K562 (cell line): ENCODE data around the gene SPAG7. TPM values are rescaled to one million over a fixed set of nuclear protein-coding genes. Genes with fewer than 3 reads are reported as not detected.

Experiments used
- CBFA2T2 ChIP-seq: fragments of 450-650 bp; conservative IDR thresholded peaks from 2 replicates; pipeline ENCODE4 v1.6.1; 2017; ENCODE audit warnings: mild to moderate bottlenecking
- CBFB ChIP-seq: sonication (generic); formaldehyde crosslinking; IDR thresholded peaks from 2 replicates; pipeline ENCODE4 v1.4.0; 2020; ENCODE audit warnings: mild to moderate bottlenecking, missing genetic modification reagents
- CBX3 ChIP-seq, 2 experiments: IDR thresholded peaks; 1 replicate in 1 of 2; 2 replicates in 1 of 2; pipeline ENCODE4 v1.6.1; 2012; ENCODE audit warnings: inconsistent platforms in 2 of 2, low read length in 2 of 2, borderline replicate concordance in 1 of 2, control low read depth in 1 of 2
- CCNT2 ChIP-seq: IDR thresholded peaks from 2 replicates; pipeline ENCODE4 v1.6.1; 2011; ENCODE audit warnings: borderline replicate concordance, low read depth, mild to moderate bottlenecking, moderate library complexity, mixed read lengths, low read length; ENCODE audit not compliant: insufficient read length; ENCODE audit errors: extremely low read depth
- CTBP1 ChIP-seq: fragments of 450-650 bp; IDR thresholded peaks from 2 replicates; pipeline ENCODE4 v1.6.1; 2016; ENCODE audit warnings: borderline replicate concordance
- DMBX1 ChIP-seq: fragments of 250-450 bp; sonication (Bioruptor Pico); IDR thresholded peaks from 2 replicates; pipeline ENCODE4 v1.8.0; 2022; ENCODE audit warnings: inconsistent platforms, mild to moderate bottlenecking, moderate library complexity, borderline replicate concordance
- ETV6 ChIP-seq, 3 experiments: fragments of 150-350 bp in 1 of 3; sonication (generic) in 1 of 3; formaldehyde crosslinking in 1 of 3; IDR thresholded peaks; 2 replicates each; pipeline versions ENCODE4 v1.6.1 to v1.8.0; 2014 to 2022; ENCODE audit warnings: borderline replicate concordance in 2 of 3, low read depth in 2 of 3, antibody characterized with exemption in 1 of 3, low read length in 1 of 3, mild to moderate bottlenecking in 1 of 3, missing genetic modification reagents in 1 of 3
- HDAC2 ChIP-seq: fragments of 450-650 bp; IDR thresholded peaks from 2 replicates; pipeline ENCODE4 v1.6.1; 2016; ENCODE audit warnings: mild to moderate bottlenecking
- MCM5 ChIP-seq: fragments of 450-650 bp; IDR thresholded peaks from 2 replicates; pipeline ENCODE4 v1.6.1; 2016; ENCODE audit warnings: low read depth
- POLR2H ChIP-seq: IDR thresholded peaks from 2 replicates; pipeline ENCODE4 v1.6.1; 2016; ENCODE audit warnings: missing genetic modification characterization, low read depth, mild to moderate bottlenecking, control low read depth, missing compliant biosample characterization, moderate library complexity
- RAD51 ChIP-seq: fragments of 450-650 bp; IDR thresholded peaks from 2 replicates; pipeline ENCODE4 v1.7.1; 2016; ENCODE audit warnings: low read depth, mild to moderate bottlenecking, borderline replicate concordance
- RBM15 ChIP-seq: fragments of 200-400 bp; formaldehyde crosslinking; IDR thresholded peaks from 2 replicates; pipeline ENCODE4 v1.6.1; 2018; ENCODE audit warnings: mild to moderate bottlenecking, low read length, moderate library complexity; ENCODE audit not compliant: insufficient read depth
- SLC30A9 ChIP-seq: fragments of 250-450 bp; sonication (Bioruptor Pico); IDR thresholded peaks from 2 replicates; pipeline ENCODE4 v1.8.0; 2022; ENCODE audit warnings: mild to moderate bottlenecking, moderate library complexity
- TBP ChIP-seq: optimal IDR thresholded peaks from 2 replicates; pipeline ENCODE3; 2011; ENCODE audit warnings: low read depth, low read length, improper control_type of control experiment
- TEAD2 ChIP-seq: fragments of 450-650 bp; IDR thresholded peaks from 2 replicates; pipeline ENCODE4 v1.6.1; 2016; ENCODE audit warnings: missing genetic modification characterization, control low read depth, missing compliant biosample characterization
- ZBTB17 ChIP-seq: fragments of 450-650 bp; formaldehyde crosslinking; IDR thresholded peaks from 2 replicates; pipeline ENCODE4 v1.4.0; 2020; ENCODE audit warnings: mild to moderate bottlenecking
- ZBTB5 ChIP-seq: fragments of 450-650 bp; IDR thresholded peaks from 2 replicates; pipeline ENCODE4 v1.6.1; 2017; ENCODE audit warnings: antibody characterized with exemption
- ZBTB7A ChIP-seq: IDR thresholded peaks from 2 replicates; pipeline ENCODE4 v1.6.1; 2011; ENCODE audit warnings: low read depth, mild to moderate bottlenecking, low read length, moderate library complexity, borderline replicate concordance; ENCODE audit not compliant: control insufficient read depth
- ZNF717 ChIP-seq: fragments of 250-450 bp; sonication (Bioruptor Pico); IDR thresholded peaks from 2 replicates; pipeline ENCODE4 v1.5.0; 2021
- ZNF766 ChIP-seq: fragments of 200-800 bp; sonication (Bioruptor generic); conservative IDR thresholded peaks from 2 replicates; pipeline ENCODE4 v1.6.1; 2016; ENCODE audit warnings: missing genetic modification characterization, missing compliant biosample characterization
- polyA plus RNA-seq, 8 experiments: library from polyadenylated mRNA; depleted of rRNA in 4 of 8; stranded (reverse) in 5 of 8; unstranded in 3 of 8; fragments of >200 nt; fragmentation: Nextera tagmentation in 2 of 8; fragmentation: Illumina TruSeq in 1 of 8; extraction: Ambion mirVana in 2 of 8; extraction: Trizol in 1 of 8; gene quantifications; 2 replicates each; pipeline versions ENCODE4 v1.2.1 to v1.2.3, GENCODE V29; 2011 to 2014; ENCODE audit warnings: inconsistent platforms in 1 of 8, missing spikeins in 1 of 8
- total RNA-seq, 7 experiments: library from RNA; depleted of rRNA in 6 of 7; stranded (reverse); fragments of >200 nt in 6 of 7; fragmentation: Illumina TruSeq in 2 of 7; extraction: Trizol in 2 of 7; gene quantifications; 2 replicates each; pipeline versions ENCODE4 v1.2.1 to v1.2.3, GENCODE V29; 2011 to 2021; ENCODE audit warnings: low replicate concordance in 1 of 7
- TF ChIP-seq, protein P1 (sequence below), 2 experiments: fragments of 250-450 bp in 1 of 2; fragments of 450-650 bp in 1 of 2; sonication (Bioruptor Pico) in 1 of 2; IDR thresholded peaks; 2 replicates each; pipeline versions ENCODE4 v1.6.1 to v1.8.0; 2016 to 2021; ENCODE audit warnings: mild to moderate bottlenecking in 2 of 2, moderate library complexity in 2 of 2, missing compliant biosample characterization in 1 of 2, missing genetic modification characterization in 1 of 2
- TF ChIP-seq, protein P2 (sequence below): fragments of 450-650 bp; IDR thresholded peaks from 2 replicates; pipeline ENCODE4 v1.6.1; 2016; ENCODE audit warnings: borderline replicate concordance

The SPAG7 gene
- total and polyA plus RNA-seq, 9 of the 15 experiments (the other 6 are each of a cell fraction or from before 2014, with no cell fraction given): 5.6 to 53.5 (median 36.3) TPM

- 0 out of 3 replicates have a peak, but pooled peaks of 1 of the 2 experiments have one; percentile 17 for TF ChIP-seq CBX3 (IDR thresholded peaks at IDR 0.05; ENCODE audit: borderline replicate concordance in 1 of 2, low read length in 2 of 2)
- no peak for TF ChIP-seq DMBX1 (CRISPR knock-in tag)
- no peak for TF ChIP-seq ZNF766 (CRISPR knock-in tag)
- TF ChIP-seq CTBP1: peak; percentile 31; the same call in 1 of the 2 replicates
- peak; percentile 96 for TF ChIP-seq ZBTB7A
- TF ChIP-seq, protein P1, sequence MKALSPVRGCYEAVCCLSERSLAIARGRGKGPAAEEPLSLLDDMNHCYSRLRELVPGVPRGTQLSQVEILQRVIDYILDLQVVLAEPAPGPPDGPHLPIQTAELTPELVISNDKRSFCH (CRISPR knock-in tag; IDR thresholded peaks at IDR 0.05): no peak
- TF ChIP-seq, protein P1 (tag; IDR thresholded peaks at IDR 0.05): no peak
- 0 out of 2 replicates have a peak, but pooled peaks have one; percentile 39 for TF ChIP-seq CBFB (CRISPR knock-in tag)
- peak; percentile 58 for TF ChIP-seq TBP
- TF ChIP-seq ZBTB17: no peak
- TF ChIP-seq SLC30A9 (CRISPR knock-in tag): no peak
- TF ChIP-seq TEAD2 (tag): no peak
- TF ChIP-seq HDAC2: peak; percentile 13; the same call in 1 of the 2 replicates
- no peak for TF ChIP-seq CBFA2T2
- peak; percentile 75 for TF ChIP-seq POLR2H
- no peak for TF ChIP-seq RAD51
- TF ChIP-seq ZNF717: no peak
- TF ChIP-seq, protein P2, sequence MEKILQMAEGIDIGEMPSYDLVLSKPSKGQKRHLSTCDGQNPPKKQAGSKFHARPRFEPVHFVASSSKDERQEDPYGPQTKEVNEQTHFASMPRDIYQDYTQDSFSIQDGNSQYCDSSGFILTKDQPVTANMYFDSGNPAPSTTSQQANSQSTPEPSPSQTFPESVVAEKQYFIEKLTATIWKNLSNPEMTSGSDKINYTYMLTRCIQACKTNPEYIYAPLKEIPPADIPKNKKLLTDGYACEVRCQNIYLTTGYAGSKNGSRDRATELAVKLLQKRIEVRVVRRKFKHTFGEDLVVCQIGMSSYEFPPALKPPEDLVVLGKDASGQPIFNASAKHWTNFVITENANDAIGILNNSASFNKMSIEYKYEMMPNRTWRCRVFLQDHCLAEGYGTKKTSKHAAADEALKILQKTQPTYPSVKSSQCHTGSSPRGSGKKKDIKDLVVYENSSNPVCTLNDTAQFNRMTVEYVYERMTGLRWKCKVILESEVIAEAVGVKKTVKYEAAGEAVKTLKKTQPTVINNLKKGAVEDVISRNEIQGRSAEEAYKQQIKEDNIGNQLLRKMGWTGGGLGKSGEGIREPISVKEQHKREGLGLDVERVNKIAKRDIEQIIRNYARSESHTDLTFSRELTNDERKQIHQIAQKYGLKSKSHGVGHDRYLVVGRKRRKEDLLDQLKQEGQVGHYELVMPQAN: peak; percentile 24; the same call in 1 of the 2 replicates
- TF ChIP-seq CCNT2: peak; percentile 84
- TF ChIP-seq ZBTB5: no peak
- no peak for TF ChIP-seq MCM5
- no peak for TF ChIP-seq RBM15
- no peak; a peak in 1 of 4 replicates for TF ChIP-seq ETV6 (IDR thresholded peaks at IDR 0.05; ENCODE audit: borderline replicate concordance in 1 of 2, low read depth in 2 of 2, low read length in 1 of 2)
- 0 out of 2 replicates have a peak, but pooled peaks have one; percentile 29 for TF ChIP-seq ETV6 (CRISPR knock-in tag; IDR thresholded peaks at IDR 0.05; ENCODE audit: borderline replicate concordance)
Observed at GRCh38 chr17:4967539-4968485, at the start of gene SPAG7 (continued).
